K562 (cell line): ENCODE data around the gene RIOX2. TPM values are rescaled to one million over a fixed set of nuclear protein-coding genes. Genes with fewer than 3 reads are reported as not detected.

Experiments used
- ATAC-seq: fragments of 200-7000 bp; cut with Tn5 transposase; 3 replicates; pipeline ENCODE4 v1.9.1; 2020; ENCODE audit warnings: moderate library complexity
- BruUV-seq: library from RNA; stranded (reverse); fragments of 400-500 nt; replicated peaks from 2 replicates; lab custom pipeline; 2021; lab: Mats Ljungman, UMichigan
- CTCF ChIA-PET: fragments of 300-600 bp; formaldehyde crosslinking; extraction: SDS; loops from one replicate; lab custom pipeline; 2021; ENCODE audit warnings: low intra/inter-chr PET ratio; lab: Yijun Ruan, JAX
- POLR2A ChIA-PET: fragments of 300-600, 350-650 bp; sonication (Branson Sonifier 250); formaldehyde crosslinking; extraction: SDS; loops from one replicate; lab custom pipeline; 2021; ENCODE audit warnings: antibody characterized with exemption, inconsistent platforms; lab: Yijun Ruan, JAX
- DNase-seq, 4 experiments: peaks; one replicate each; pipeline versions ENCODE4 v3.0.0 to v3.0.0-alpha.2; 2011 to 2018; ENCODE audit warnings: low spot score in 3 of 4, mixed read lengths in 3 of 4; ENCODE audit errors: extremely low read depth in 1 of 4
- FAIRE-seq: peaks from 2 replicates; lab custom pipeline; 2011; peaks lifted over from hg19 to GRCh38; lab: Jason Lieb, UNC
- H2AFZ ChIP-seq: 2 replicates; pipeline ENCODE4 v1.6.0; 2011; ENCODE audit warnings: low read depth, low read length, control low read depth, inconsistent platforms
- H3K27ac ChIP-seq: fragments of 200-600 bp; 3 replicates; pipeline ENCODE4 v1.8.0; 2011; ENCODE audit warnings: low read depth, mild to moderate bottlenecking, control low read depth, inconsistent platforms, low read length, moderate library complexity, mixed read lengths; ENCODE audit errors: extremely low read depth
- H3K27me3 ChIP-seq, 2 experiments: fragments of 300-600 bp in 1 of 2; 2 replicates in 1 of 2; 3 replicates in 1 of 2; pipeline versions ENCODE4 v1.6.0 to v1.8.0; 2011; ENCODE audit warnings: inconsistent platforms in 2 of 2, low read length in 2 of 2, mild to moderate bottlenecking in 1 of 2, mixed read lengths in 1 of 2, moderate library complexity in 1 of 2; ENCODE audit not compliant: control insufficient read depth in 2 of 2, insufficient read depth in 2 of 2
- H3K36me3 ChIP-seq: fragments of 300-600 bp; 3 replicates; pipeline ENCODE4 v1.8.0; 2011; ENCODE audit warnings: mild to moderate bottlenecking, low read length, inconsistent platforms; ENCODE audit not compliant: control insufficient read depth, insufficient read depth
- H3K4me1 ChIP-seq, 2 experiments: fragments of 200-600 bp in 1 of 2; replicated peaks in 1 of 2; 2 replicates in 1 of 2; 3 replicates in 1 of 2; pipeline versions ENCODE4 v1.5.1 to v1.8.0; 2011; ENCODE audit warnings: inconsistent platforms in 2 of 2, low read length in 2 of 2, mild to moderate bottlenecking in 1 of 2, mixed read lengths in 1 of 2, moderate library complexity in 1 of 2; ENCODE audit not compliant: control insufficient read depth in 2 of 2, insufficient read depth in 2 of 2
- H3K4me2 ChIP-seq: 2 replicates; pipeline ENCODE4 v1.6.1; 2011; ENCODE audit warnings: low read length, control low read depth, inconsistent platforms, mixed read lengths; ENCODE audit not compliant: insufficient read depth
- H3K4me3 ChIP-seq: fragments of 200-600 bp; sonication (generic), shearing (Covaris generic); 2 replicates; pipeline ENCODE4 v1.5.1; 2016; ENCODE audit warnings: control low read depth, inconsistent platforms
- H3K79me2 ChIP-seq: fragments of 200-600 bp; 3 replicates; pipeline ENCODE4 v1.8.0; 2011; ENCODE audit warnings: low read length, inconsistent platforms; ENCODE audit not compliant: control insufficient read depth, insufficient read depth
- H3K9ac ChIP-seq, 2 experiments: 2 replicates each; pipeline versions ENCODE4 v1.6.0 to v1.6.1; 2011; ENCODE audit warnings: low read depth in 2 of 2, low read length in 2 of 2, control low read depth in 1 of 2, inconsistent platforms in 1 of 2, mild to moderate bottlenecking in 1 of 2, mixed read lengths in 1 of 2; ENCODE audit not compliant: insufficient read depth in 1 of 2
- H3K9me1 ChIP-seq: one replicate; pipeline ENCODE4 v1.6.0; 2011; ENCODE audit warnings: inconsistent platforms, mild to moderate bottlenecking, low read length, moderate library complexity; ENCODE audit not compliant: control insufficient read depth, insufficient read depth
- H3K9me3 ChIP-seq: replicated peaks from 2 replicates; pipeline ENCODE4 v1.5.1; 2011; ENCODE audit warnings: low read depth, low read length, inconsistent platforms; ENCODE audit not compliant: control insufficient read depth, insufficient read depth
- H4K20me1 ChIP-seq: replicated peaks from 2 replicates; pipeline ENCODE4 v1.6.1; 2011; ENCODE audit warnings: low read length, inconsistent platforms, mixed read lengths; ENCODE audit not compliant: control insufficient read depth, insufficient read depth
- CTCFL ChIP-seq: IDR thresholded peaks from 2 replicates; pipeline ENCODE4 v1.6.1; 2011; ENCODE audit warnings: borderline replicate concordance, low read depth, mild to moderate bottlenecking, moderate library complexity, low read length; ENCODE audit not compliant: insufficient read depth, poor library complexity, severe bottlenecking
- EP400 ChIP-seq: fragments of 450-650 bp; IDR thresholded peaks from 2 replicates; pipeline ENCODE4 v1.6.1; 2017; ENCODE audit warnings: antibody characterized with exemption, mild to moderate bottlenecking, moderate library complexity
- ETS2 ChIP-seq: IDR thresholded peaks from 2 replicates; pipeline ENCODE4 v1.6.1; 2016; ENCODE audit warnings: borderline replicate concordance, missing genetic modification characterization, mild to moderate bottlenecking, moderate library complexity, missing compliant biosample characterization; ENCODE audit not compliant: poor library complexity, severe bottlenecking
- GABPB1 ChIP-seq: sonication (generic); formaldehyde crosslinking; IDR thresholded peaks from 2 replicates; pipeline ENCODE4 v1.8.0; 2022; ENCODE audit warnings: mild to moderate bottlenecking, missing genetic modification reagents
- NFATC3 ChIP-seq: fragments of 450-650 bp; IDR thresholded peaks from 2 replicates; pipeline ENCODE4 v1.6.1; 2017; ENCODE audit warnings: mild to moderate bottlenecking
- PHF21A ChIP-seq: fragments of 450-650 bp; IDR thresholded peaks from 2 replicates; pipeline ENCODE4 v1.6.1; 2017; ENCODE audit warnings: low read depth, borderline replicate concordance
- RBM34 ChIP-seq: fragments of 200-400 bp; formaldehyde crosslinking; IDR thresholded peaks from 2 replicates; pipeline ENCODE4 v1.6.1; 2018; ENCODE audit warnings: low read length, borderline replicate concordance; ENCODE audit not compliant: insufficient read depth
- SMAD2 ChIP-seq: fragments of 150-350 bp; IDR thresholded peaks from 2 replicates; pipeline ENCODE4 v1.6.1; 2014; ENCODE audit warnings: low read depth, mild to moderate bottlenecking, low read length
- SREBF1 ChIP-seq: fragments of 150-350 bp; IDR thresholded peaks from 2 replicates; pipeline ENCODE4 v1.6.1; 2014; ENCODE audit warnings: antibody characterized with exemption, low read depth, low read length, borderline replicate concordance
- SRSF9 ChIP-seq: fragments of 200-400 bp; formaldehyde crosslinking; IDR thresholded peaks from 2 replicates; pipeline ENCODE4 v1.6.1; 2017; ENCODE audit warnings: low read depth, low read length, borderline replicate concordance
- TFAP4 ChIP-seq: sonication (generic); formaldehyde crosslinking; IDR thresholded peaks from 2 replicates; pipeline ENCODE4 v1.8.0; 2022; ENCODE audit warnings: missing genetic modification reagents, mild to moderate bottlenecking, moderate library complexity, borderline replicate concordance
- WGBS: fragments of 100-300 bp; shearing (Covaris generic); methylation state at CpG from one replicate; pipeline ENCODE4 v1.1.6; 2016; ENCODE audit warnings: low coverage, mixed read lengths; ENCODE audit not compliant: insufficient coverage; ENCODE audit errors: missing lambda C conversion rate; 5-methylcytosine and 5-hydroxymethylcytosine counted together
- in situ Hi-C: fragments of 300-500 bp; cut with MboI; formaldehyde crosslinking; loops from 4 replicates; pipeline ENCODE4 v1.15.0; 2018; ENCODE audit warnings: inconsistent platforms, mixed read lengths
- intact Hi-C: fragments of 100-400 bp; cut with micrococcal nuclease; formaldehyde crosslinking; loops from 2 replicates; pipeline ENCODE4 v1.14.2; 2022
- polyA plus RNA-seq, 8 experiments: library from polyadenylated mRNA; depleted of rRNA in 4 of 8; stranded (reverse) in 5 of 8; unstranded in 3 of 8; fragments of >200 nt; fragmentation: Nextera tagmentation in 2 of 8; fragmentation: Illumina TruSeq in 1 of 8; extraction: Ambion mirVana in 2 of 8; extraction: Trizol in 1 of 8; gene quantifications; 2 replicates each; pipeline versions ENCODE4 v1.2.1 to v1.2.3, GENCODE V29; 2011 to 2014; ENCODE audit warnings: inconsistent platforms in 1 of 8, missing spikeins in 1 of 8
- total RNA-seq, 7 experiments: library from RNA; depleted of rRNA in 6 of 7; stranded (reverse); fragments of >200 nt in 6 of 7; fragmentation: Illumina TruSeq in 2 of 7; extraction: Trizol in 2 of 7; gene quantifications; 2 replicates each; pipeline versions ENCODE4 v1.2.1 to v1.2.3, GENCODE V29; 2011 to 2021; ENCODE audit warnings: low replicate concordance in 1 of 7
- TF ChIP-seq, protein P1 (sequence below): fragments of 250-450 bp; sonication (Bioruptor Pico); IDR thresholded peaks from 2 replicates; pipeline ENCODE4 v1.4.0; 2020; ENCODE audit warnings: mild to moderate bottlenecking, moderate library complexity

RIOX2 gene
- total and polyA plus RNA-seq, 9 of the 15 experiments (the other 6 are each of a cell fraction or from before 2014, with no cell fraction given) = 22.2 to 56.0 (median 32.6) TPM

GRCh38 chr3:97970156-97970555, 2.1 kb downstream of the RIOX2 start:
- ATAC-seq (no peak), FAIRE-seq (no peak), DNase-seq (no peak)
- Histone ChIP-seq H3K4me3 (peak overlapping the region; percentile 3; the same call in 1 of the 2 replicates), H3K27ac (no peak overlapping the region), H3K4me2 (peak overlapping the region; percentile 12; the same call in 1 of the 2 replicates), H3K36me3 (peaks cover 14% of the 10 kb centered on the region; the same call in 1 of the 3 replicates), H3K9me1 (no peaks in the 10 kb centered on the region), H3K4me1 (peaks cover 0 to 11% of the 10 kb centered on the region in 2 experiments; a peak in 4 of 5 replicates), H3K27me3 (no peaks in the 10 kb centered on the region), H3K9ac (no peak overlapping the region; a peak in 1 of 4 replicates), H4K20me1 (no peaks in the 10 kb centered on the region), H3K79me2 (peaks cover 42% of the 10 kb centered on the region), H2AFZ (no peak overlapping the region), H3K9me3 (no peaks in the 10 kb centered on the region)
- ChIA-PET CTCF (no interaction called here), POLR2A (no interaction called here)
- TF ChIP-seq PHF21A = no peak
- no peak for TF ChIP-seq CTCFL
- TF ChIP-seq SRSF9 = no peak
- TF ChIP-seq NFATC3 = no peak
- no peak for TF ChIP-seq ETS2 (tag)
- no peak for TF ChIP-seq GABPB1 (CRISPR knock-in tag)
- no peak for TF ChIP-seq EP400
- TF ChIP-seq, protein P1, sequence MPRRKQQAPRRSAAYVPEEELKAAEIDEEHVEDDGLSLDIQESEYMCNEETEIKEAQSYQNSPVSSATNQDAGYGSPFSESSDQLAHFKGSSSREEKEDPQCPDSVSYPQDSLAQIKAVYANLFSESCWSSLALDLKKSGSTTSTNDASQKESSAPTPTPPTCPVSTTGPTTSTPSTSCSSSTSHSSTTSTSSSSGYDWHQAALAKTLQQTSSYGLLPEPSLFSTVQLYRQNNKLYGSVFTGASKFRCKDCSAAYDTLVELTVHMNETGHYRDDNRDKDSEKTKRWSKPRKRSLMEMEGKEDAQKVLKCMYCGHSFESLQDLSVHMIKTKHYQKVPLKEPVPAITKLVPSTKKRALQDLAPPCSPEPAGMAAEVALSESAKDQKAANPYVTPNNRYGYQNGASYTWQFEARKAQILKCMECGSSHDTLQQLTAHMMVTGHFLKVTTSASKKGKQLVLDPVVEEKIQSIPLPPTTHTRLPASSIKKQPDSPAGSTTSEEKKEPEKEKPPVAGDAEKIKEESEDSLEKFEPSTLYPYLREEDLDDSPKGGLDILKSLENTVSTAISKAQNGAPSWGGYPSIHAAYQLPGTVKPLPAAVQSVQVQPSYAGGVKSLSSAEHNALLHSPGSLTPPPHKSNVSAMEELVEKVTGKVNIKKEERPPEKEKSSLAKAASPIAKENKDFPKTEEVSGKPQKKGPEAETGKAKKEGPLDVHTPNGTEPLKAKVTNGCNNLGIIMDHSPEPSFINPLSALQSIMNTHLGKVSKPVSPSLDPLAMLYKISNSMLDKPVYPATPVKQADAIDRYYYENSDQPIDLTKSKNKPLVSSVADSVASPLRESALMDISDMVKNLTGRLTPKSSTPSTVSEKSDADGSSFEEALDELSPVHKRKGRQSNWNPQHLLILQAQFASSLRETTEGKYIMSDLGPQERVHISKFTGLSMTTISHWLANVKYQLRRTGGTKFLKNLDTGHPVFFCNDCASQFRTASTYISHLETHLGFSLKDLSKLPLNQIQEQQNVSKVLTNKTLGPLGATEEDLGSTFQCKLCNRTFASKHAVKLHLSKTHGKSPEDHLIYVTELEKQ (CRISPR knock-in tag) = no peak
- TF ChIP-seq RBM34 = no peak
- no peak for TF ChIP-seq TFAP4 (CRISPR knock-in tag)
- TF ChIP-seq SMAD2 = no peak
- TF ChIP-seq SREBF1 = no peak
- 14% methylated on average over 1 of the region's 1 CpG for WGBS
- in situ Hi-C loops = no loop called here
- no TSS peak for BruUV-seq
- intact Hi-C loops = loop anchor here (5.0 kb wide), 1 partner anchor 58 kb away; no protein-coding TSS in a partner anchor
